ENCODE measurements around the gene SPAG7.

Gene SPAG7

GRCh38 chr17:4967539-4968485 lies at the start of gene SPAG7:
SPAG7 (minus strand) TSS chr17:4967817; CDS start chr17:4967804, 13 bp downstream.
- DNase-seq (ENCODE audit: low read depth): peak; percentile 92

- DNase-seq (ENCODE audit: low read depth): no peak
These were observed 46.7 kb upstream of the SPAG7 start for GRCh38 chr17:5014357-5014756.

- no peak for DNase-seq (ENCODE audit: low read depth)
These were observed 44.3 kb upstream of the SPAG7 start for GRCh38 chr17:5011928-5012327.

GRCh38 chr17:5003214-5003867 lies 35.7 kb upstream of the SPAG7 start:
- no peak for DNase-seq (ENCODE audit: low read depth)

- DNase-seq (ENCODE audit: low read depth): no peak
These were observed 34.6 kb upstream of the SPAG7 start for GRCh38 chr17:5002121-5002788.

- DNase-seq (ENCODE audit: low read depth): no peak
These were observed 32.6 kb upstream of the SPAG7 start for GRCh38 chr17:5000237-5000639.

GRCh38 chr17:4999430-5000093 lies 31.9 kb upstream of the SPAG7 start:
- DNase-seq (ENCODE audit: low read depth): no peak

- no peak for DNase-seq (ENCODE audit: low read depth)
These were observed 31.3 kb upstream of the SPAG7 start for GRCh38 chr17:4998732-4999429.

- DNase-seq (ENCODE audit: low read depth): no peak
These were observed 30.6 kb upstream of the SPAG7 start for GRCh38 chr17:4998027-4998731.

GRCh38 chr17:4997302-4998026 lies 29.8 kb upstream of the SPAG7 start, which contains the start of the genes INCA1 and KIF1C:
INCA1 (minus strand) TSS chr17:4997522; CDS start chr17:4994437, 3,085 bp downstream.
KIF1C (plus strand) TSS chr17:4997950; CDS start chr17:5000247, 2,297 bp downstream.
- DNase-seq (ENCODE audit: low read depth): peak; percentile 81

- DNase-seq (ENCODE audit: low read depth): no peak
These were observed 26.5 kb upstream of the SPAG7 start for GRCh38 chr17:4994081-4994595.

- no peak for DNase-seq (ENCODE audit: low read depth)
These were observed 20.4 kb upstream of the SPAG7 start for GRCh38 chr17:4987767-4988567.

- DNase-seq (ENCODE audit: low read depth): peak; percentile 84
These were observed 19.5 kb upstream of the SPAG7 start, which contains the start of gene CAMTA2 for GRCh38 chr17:4986951-4987766. CAMTA2 (minus strand) TSS chr17:4987675; CDS start chr17:4986222, 1,453 bp downstream.

- DNase-seq (ENCODE audit: low read depth): no peak
These were observed 18.8 kb upstream of the SPAG7 start for GRCh38 chr17:4986403-4986802.

- DNase-seq (ENCODE audit: low read depth): no peak
These were observed 14.7 kb upstream of the SPAG7 start for GRCh38 chr17:4982305-4982704.

GRCh38 chr17:4980644-4981216 lies 13.1 kb upstream of the SPAG7 start:
- peak; percentile 39 for DNase-seq (ENCODE audit: low read depth)

- no peak for DNase-seq (ENCODE audit: low read depth)
These were observed 11.1 kb upstream of the SPAG7 start for GRCh38 chr17:4978726-4979125.

Data from activated T-cell treated with anti-CD3 and anti-CD28 coated beads for 24 hours (primary cell).